Smooth muscle cell (in vitro differentiated cells): ENCODE measurements around the gene COL4A1. TPM values are rescaled to one million over a fixed set of nuclear protein-coding genes. Genes with fewer than 3 reads are reported as not detected.

ENCODE experiments used
- DNase-seq: peaks from one replicate; lab custom pipeline; 2025; ENCODE audit not compliant: unreplicated experiment; lab: John Stamatoyannopoulos, UW
- H2AFZ ChIP-seq: fragments of 200-600 bp; sonication (generic); 2 replicates; pipeline ENCODE4 v1.6.0; 2016; ENCODE audit warnings: antibody characterized with exemption, low read depth, mild to moderate bottlenecking
- H3F3A ChIP-seq: fragments of 200-600 bp; sonication (generic); 2 replicates; pipeline ENCODE4 v1.6.0; 2017; ENCODE audit warnings: antibody characterized with exemption, low read depth
- H3K27ac ChIP-seq: fragments of 200-600 bp; sonication (generic); 2 replicates; pipeline ENCODE4 v1.5.1; 2016; ENCODE audit warnings: low read depth, mild to moderate bottlenecking
- H3K27me3 ChIP-seq: fragments of 200-600 bp; sonication (generic); 2 replicates; pipeline ENCODE4 v1.6.1; 2016; ENCODE audit warnings: low read depth, mild to moderate bottlenecking
- H3K36me3 ChIP-seq: fragments of 200-600 bp; sonication (generic); 2 replicates; pipeline ENCODE4 v1.5.1; 2016; ENCODE audit warnings: low read depth
- H3K4me1 ChIP-seq: fragments of 200-600 bp; sonication (generic); 2 replicates; pipeline ENCODE4 v1.5.1; 2016; ENCODE audit warnings: low read depth
- H3K4me2 ChIP-seq: fragments of 200-600 bp; sonication (generic); 2 replicates; pipeline ENCODE4 v1.6.0; 2016; ENCODE audit warnings: mild to moderate bottlenecking
- H3K4me3 ChIP-seq: fragments of 200-600 bp; sonication (generic); 2 replicates; pipeline ENCODE4 v1.5.1; 2016; ENCODE audit warnings: mild to moderate bottlenecking
- H3K79me2 ChIP-seq: fragments of 200-600 bp; sonication (generic); 2 replicates; pipeline ENCODE4 v1.6.0; 2016; ENCODE audit warnings: low read depth, mild to moderate bottlenecking
- H3K9ac ChIP-seq: fragments of 200-600 bp; sonication (generic); 2 replicates; pipeline ENCODE4 v1.6.0; 2016; ENCODE audit warnings: low read depth
- H3K9me3 ChIP-seq: fragments of 200-600 bp; sonication (generic); replicated peaks from 2 replicates; pipeline ENCODE4 v1.5.1; 2016; ENCODE audit warnings: low read depth
- H4K20me1 ChIP-seq: fragments of 200-600 bp; sonication (generic); 2 replicates; pipeline ENCODE4 v1.6.0; 2016; ENCODE audit warnings: low read depth
- WGBS: methylation state at CpG from one replicate; pipeline ENCODE4 v1.1.7; 2016; ENCODE audit warnings: low lambda C conversion rate; 5-methylcytosine and 5-hydroxymethylcytosine counted together
- polyA plus RNA-seq: library from polyadenylated mRNA; unstranded; fragments of >200 nt; fragmentation: Nextera tagmentation; extraction: Ambion mirVana; gene quantifications from 2 replicates; pipeline ENCODE4 v1.2.1, GENCODE V29; 2016
- total RNA-seq: library from RNA; depleted of rRNA; stranded (reverse); fragments of >200 nt; gene quantifications from 2 replicates; pipeline ENCODE4 v1.2.3, GENCODE V29; 2014
- TF ChIP-seq, protein P1 (sequence below): fragments of 200-600 bp; sonication (generic); IDR thresholded peaks from 2 replicates; pipeline ENCODE4 v1.5.1; 2017; ENCODE audit warnings: borderline replicate concordance, mild to moderate bottlenecking, antibody characterized with exemption; ENCODE audit not compliant: insufficient read depth, poor library complexity, severe bottlenecking

Gene COL4A1
- total and polyA plus RNA-seq, 2 experiments from 2014 or later: 2,409 to 4,372 TPM

GRCh38 chr13:110129539-110130186, 177.3 kb downstream of the COL4A1 start:
- H3K27me3 ChIP-seq: no peaks in the 10 kb centered on the region
- no peaks in the 10 kb centered on the region for H3F3A ChIP-seq
- H3K27ac ChIP-seq: no peak overlapping the region
- TF ChIP-seq, protein P1, sequence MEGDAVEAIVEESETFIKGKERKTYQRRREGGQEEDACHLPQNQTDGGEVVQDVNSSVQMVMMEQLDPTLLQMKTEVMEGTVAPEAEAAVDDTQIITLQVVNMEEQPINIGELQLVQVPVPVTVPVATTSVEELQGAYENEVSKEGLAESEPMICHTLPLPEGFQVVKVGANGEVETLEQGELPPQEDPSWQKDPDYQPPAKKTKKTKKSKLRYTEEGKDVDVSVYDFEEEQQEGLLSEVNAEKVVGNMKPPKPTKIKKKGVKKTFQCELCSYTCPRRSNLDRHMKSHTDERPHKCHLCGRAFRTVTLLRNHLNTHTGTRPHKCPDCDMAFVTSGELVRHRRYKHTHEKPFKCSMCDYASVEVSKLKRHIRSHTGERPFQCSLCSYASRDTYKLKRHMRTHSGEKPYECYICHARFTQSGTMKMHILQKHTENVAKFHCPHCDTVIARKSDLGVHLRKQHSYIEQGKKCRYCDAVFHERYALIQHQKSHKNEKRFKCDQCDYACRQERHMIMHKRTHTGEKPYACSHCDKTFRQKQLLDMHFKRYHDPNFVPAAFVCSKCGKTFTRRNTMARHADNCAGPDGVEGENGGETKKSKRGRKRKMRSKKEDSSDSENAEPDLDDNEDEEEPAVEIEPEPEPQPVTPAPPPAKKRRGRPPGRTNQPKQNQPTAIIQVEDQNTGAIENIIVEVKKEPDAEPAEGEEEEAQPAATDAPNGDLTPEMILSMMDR: no peak
- peaks cover 33% of the 10 kb centered on the region for H3K4me1 ChIP-seq
- no peaks in the 10 kb centered on the region for H4K20me1 ChIP-seq
- no peak overlapping the region for H3K9ac ChIP-seq
- no peak overlapping the region for H2AFZ ChIP-seq
- DNase-seq: no peak
- no peaks in the 10 kb centered on the region for H3K36me3 ChIP-seq
- no peaks in the 10 kb centered on the region for H3K9me3 ChIP-seq
- H3K79me2 ChIP-seq: no peaks in the 10 kb centered on the region
- H3K4me3 ChIP-seq: no peak overlapping the region
- 87% methylated on average over 13 of the region's 14 CpGs for WGBS
- H3K4me2 ChIP-seq: no peak overlapping the region

- Histone ChIP-seq H4K20me1 (no peaks in the 10 kb centered on the region), H3F3A (no peaks in the 10 kb centered on the region), H3K9ac (no peak overlapping the region), H3K4me2 (no peak overlapping the region), H3K27me3 (no peaks in the 10 kb centered on the region), H3K4me1 (peaks cover 36% of the 10 kb centered on the region), H2AFZ (no peak overlapping the region), H3K79me2 (no peaks in the 10 kb centered on the region), H3K4me3 (no peak overlapping the region), H3K36me3 (no peaks in the 10 kb centered on the region), H3K9me3 (no peaks in the 10 kb centered on the region), H3K27ac (no peak overlapping the region)
- DNase-seq: no peak
- TF ChIP-seq, protein P1: no peak
- WGBS: 95% methylated on average over 17 of the region's 17 CpGs
These were observed 177.9 kb downstream of the COL4A1 start for GRCh38 chr13:110129076-110129475.

- H3K36me3 ChIP-seq: no peaks in the 10 kb centered on the region
- no peak overlapping the region for H3K9ac ChIP-seq
- H4K20me1 ChIP-seq: no peaks in the 10 kb centered on the region
- H3K27ac ChIP-seq: no peak overlapping the region
- no peaks in the 10 kb centered on the region for H3K27me3 ChIP-seq
- TF ChIP-seq, protein P1: no peak
- no peak for DNase-seq
- no peak overlapping the region for H3K4me3 ChIP-seq
- peaks cover 42% of the 10 kb centered on the region for H3K4me1 ChIP-seq
- no peaks in the 10 kb centered on the region for H3K9me3 ChIP-seq
- WGBS: 89% methylated on average over 8 of the region's 8 CpGs
- no peak overlapping the region for H2AFZ ChIP-seq
- H3K4me2 ChIP-seq: no peak overlapping the region
- H3K79me2 ChIP-seq: no peaks in the 10 kb centered on the region
- H3F3A ChIP-seq: no peaks in the 10 kb centered on the region
These were observed 178.4 kb downstream of the COL4A1 start for GRCh38 chr13:110128546-110128945.

DNA sequence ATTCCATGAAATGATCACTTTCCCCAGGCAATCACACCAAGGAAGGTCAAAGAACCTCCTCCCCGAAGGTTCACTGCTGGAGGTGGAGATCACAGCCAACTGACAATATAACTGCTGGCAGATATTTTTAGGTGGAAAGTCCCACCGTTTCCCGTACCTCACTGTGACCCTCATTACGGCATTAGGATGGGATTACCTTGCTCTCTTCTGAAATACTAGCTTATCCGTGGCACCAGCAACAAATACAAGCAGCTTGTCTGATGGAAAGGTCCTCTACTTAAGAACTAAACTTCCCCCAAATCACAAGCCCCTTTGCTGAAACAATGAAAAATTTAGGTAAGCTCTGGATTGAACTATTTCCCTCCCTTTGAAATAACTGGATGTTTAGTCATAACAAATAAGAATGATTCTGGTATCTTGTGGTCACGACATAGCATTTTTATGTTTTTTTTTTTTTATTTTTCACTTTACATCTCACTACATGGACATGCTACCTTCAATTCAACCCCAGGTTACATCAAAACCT, 178.9 kb downstream of the COL4A1 start:
- DNase-seq: no peak
- WGBS: 76% methylated on average over 6 of the region's 6 CpGs
- H3K79me2 ChIP-seq: no peaks in the 10 kb centered on the region
- H2AFZ ChIP-seq: no peak overlapping the region
- H3K36me3 ChIP-seq: no peaks in the 10 kb centered on the region
- H3K27me3 ChIP-seq: no peaks in the 10 kb centered on the region
- H3K4me2 ChIP-seq: no peak overlapping the region
- H3F3A ChIP-seq: no peaks in the 10 kb centered on the region
- peaks cover 45% of the 10 kb centered on the region for H3K4me1 ChIP-seq
- no peaks in the 10 kb centered on the region for H4K20me1 ChIP-seq
- H3K4me3 ChIP-seq: no peak overlapping the region
- TF ChIP-seq, protein P1: no peak
- no peak overlapping the region for H3K27ac ChIP-seq
- H3K9ac ChIP-seq: no peak overlapping the region
- no peaks in the 10 kb centered on the region for H3K9me3 ChIP-seq
